SK-N-SH (cell line): ENCODE results near the gene ANKFN1.

Experiments used
- EP300 ChIP-seq, 2 experiments: IDR thresholded peaks; 2 replicates each; pipeline versions ENCODE4 v1.4.0 to v1.6.1; 2012; ENCODE audit warnings: borderline replicate concordance in 1 of 2, low read depth in 1 of 2, low read length in 1 of 2
- EZH2phosphoT487 ChIP-seq: fragments of 200-600 bp; sonication (generic); IDR thresholded peaks from 2 replicates; pipeline ENCODE4 v1.6.1; 2017; ENCODE audit warnings: low read depth, mixed run types, mild to moderate bottlenecking, antibody characterized with exemption, moderate library complexity, borderline replicate concordance
- JUND ChIP-seq: IDR thresholded peaks from 2 replicates; pipeline ENCODE4 v1.4.0; 2012
- POLR2AphosphoS5 ChIP-seq: IDR thresholded peaks from 2 replicates; pipeline ENCODE4 v1.6.1; 2012; ENCODE audit warnings: low read depth, low read length
- SMC3 ChIP-seq: IDR thresholded peaks from 2 replicates; pipeline ENCODE4 v1.6.1; 2012; ENCODE audit warnings: low read depth, low read length, improper control_type of control experiment
- TAF1 ChIP-seq: IDR thresholded peaks from 2 replicates; pipeline ENCODE4 v1.6.1; 2012; ENCODE audit warnings: low read depth, mild to moderate bottlenecking, low read length, moderate library complexity, borderline replicate concordance
- TF ChIP-seq, protein P1 (sequence below): fragments of 200-600 bp; sonication (generic); IDR thresholded peaks from 2 replicates; pipeline ENCODE4 v1.6.1; 2017; ENCODE audit warnings: antibody characterized with exemption, mild to moderate bottlenecking, moderate library complexity
- TF ChIP-seq, protein P2 (sequence below): IDR thresholded peaks from 2 replicates; pipeline ENCODE4 v1.6.1; 2012; ENCODE audit warnings: mild to moderate bottlenecking, low read depth, low read length, moderate library complexity
- TF ChIP-seq, protein P3 (sequence below): fragments of 150-350 bp; IDR thresholded peaks from 2 replicates; pipeline ENCODE4 v1.6.1; 2017; ENCODE audit warnings: antibody characterized with exemption, low read length, low read depth, borderline replicate concordance
- TF ChIP-seq, protein P4 (sequence below): IDR thresholded peaks from 2 replicates; pipeline ENCODE4 v1.4.0; 2012; ENCODE audit warnings: low read depth, borderline replicate concordance

DNA sequence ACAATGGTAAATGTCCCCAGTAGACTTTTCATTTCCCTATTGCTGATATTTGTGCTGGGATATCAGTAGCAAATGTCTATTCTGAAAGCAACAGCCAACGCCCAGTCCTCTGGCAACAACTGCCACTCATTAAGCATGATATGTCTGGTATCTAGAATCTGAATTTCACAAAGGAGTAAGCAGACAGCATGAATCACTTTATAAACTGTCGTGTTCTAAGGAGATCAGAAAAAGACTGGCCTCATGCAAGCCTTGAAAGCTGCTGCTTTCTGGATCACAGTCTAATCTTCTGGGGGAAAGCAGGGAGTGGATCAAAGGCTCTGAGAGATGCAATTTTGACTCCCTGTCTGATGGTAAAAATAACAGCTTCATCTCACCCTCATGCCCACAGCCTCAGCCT lies 287.1 kb downstream of the ANKFN1 start:
- TF ChIP-seq, protein P1, sequence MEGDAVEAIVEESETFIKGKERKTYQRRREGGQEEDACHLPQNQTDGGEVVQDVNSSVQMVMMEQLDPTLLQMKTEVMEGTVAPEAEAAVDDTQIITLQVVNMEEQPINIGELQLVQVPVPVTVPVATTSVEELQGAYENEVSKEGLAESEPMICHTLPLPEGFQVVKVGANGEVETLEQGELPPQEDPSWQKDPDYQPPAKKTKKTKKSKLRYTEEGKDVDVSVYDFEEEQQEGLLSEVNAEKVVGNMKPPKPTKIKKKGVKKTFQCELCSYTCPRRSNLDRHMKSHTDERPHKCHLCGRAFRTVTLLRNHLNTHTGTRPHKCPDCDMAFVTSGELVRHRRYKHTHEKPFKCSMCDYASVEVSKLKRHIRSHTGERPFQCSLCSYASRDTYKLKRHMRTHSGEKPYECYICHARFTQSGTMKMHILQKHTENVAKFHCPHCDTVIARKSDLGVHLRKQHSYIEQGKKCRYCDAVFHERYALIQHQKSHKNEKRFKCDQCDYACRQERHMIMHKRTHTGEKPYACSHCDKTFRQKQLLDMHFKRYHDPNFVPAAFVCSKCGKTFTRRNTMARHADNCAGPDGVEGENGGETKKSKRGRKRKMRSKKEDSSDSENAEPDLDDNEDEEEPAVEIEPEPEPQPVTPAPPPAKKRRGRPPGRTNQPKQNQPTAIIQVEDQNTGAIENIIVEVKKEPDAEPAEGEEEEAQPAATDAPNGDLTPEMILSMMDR, result no peak
- TF ChIP-seq POLR2AphosphoS5, result no peak
- TF ChIP-seq, protein P2, sequence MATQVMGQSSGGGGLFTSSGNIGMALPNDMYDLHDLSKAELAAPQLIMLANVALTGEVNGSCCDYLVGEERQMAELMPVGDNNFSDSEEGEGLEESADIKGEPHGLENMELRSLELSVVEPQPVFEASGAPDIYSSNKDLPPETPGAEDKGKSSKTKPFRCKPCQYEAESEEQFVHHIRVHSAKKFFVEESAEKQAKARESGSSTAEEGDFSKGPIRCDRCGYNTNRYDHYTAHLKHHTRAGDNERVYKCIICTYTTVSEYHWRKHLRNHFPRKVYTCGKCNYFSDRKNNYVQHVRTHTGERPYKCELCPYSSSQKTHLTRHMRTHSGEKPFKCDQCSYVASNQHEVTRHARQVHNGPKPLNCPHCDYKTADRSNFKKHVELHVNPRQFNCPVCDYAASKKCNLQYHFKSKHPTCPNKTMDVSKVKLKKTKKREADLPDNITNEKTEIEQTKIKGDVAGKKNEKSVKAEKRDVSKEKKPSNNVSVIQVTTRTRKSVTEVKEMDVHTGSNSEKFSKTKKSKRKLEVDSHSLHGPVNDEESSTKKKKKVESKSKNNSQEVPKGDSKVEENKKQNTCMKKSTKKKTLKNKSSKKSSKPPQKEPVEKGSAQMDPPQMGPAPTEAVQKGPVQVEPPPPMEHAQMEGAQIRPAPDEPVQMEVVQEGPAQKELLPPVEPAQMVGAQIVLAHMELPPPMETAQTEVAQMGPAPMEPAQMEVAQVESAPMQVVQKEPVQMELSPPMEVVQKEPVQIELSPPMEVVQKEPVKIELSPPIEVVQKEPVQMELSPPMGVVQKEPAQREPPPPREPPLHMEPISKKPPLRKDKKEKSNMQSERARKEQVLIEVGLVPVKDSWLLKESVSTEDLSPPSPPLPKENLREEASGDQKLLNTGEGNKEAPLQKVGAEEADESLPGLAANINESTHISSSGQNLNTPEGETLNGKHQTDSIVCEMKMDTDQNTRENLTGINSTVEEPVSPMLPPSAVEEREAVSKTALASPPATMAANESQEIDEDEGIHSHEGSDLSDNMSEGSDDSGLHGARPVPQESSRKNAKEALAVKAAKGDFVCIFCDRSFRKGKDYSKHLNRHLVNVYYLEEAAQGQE, result no peak
- TF ChIP-seq EP300 (IDR thresholded peaks at IDR 0.05; ENCODE audit: borderline replicate concordance in 1 of 2, low read depth in 1 of 2, low read length in 1 of 2), result no peak
- TF ChIP-seq JUND, result no peak
- no peak for TF ChIP-seq SMC3
- TF ChIP-seq TAF1, result no peak
- TF ChIP-seq, protein P3, sequence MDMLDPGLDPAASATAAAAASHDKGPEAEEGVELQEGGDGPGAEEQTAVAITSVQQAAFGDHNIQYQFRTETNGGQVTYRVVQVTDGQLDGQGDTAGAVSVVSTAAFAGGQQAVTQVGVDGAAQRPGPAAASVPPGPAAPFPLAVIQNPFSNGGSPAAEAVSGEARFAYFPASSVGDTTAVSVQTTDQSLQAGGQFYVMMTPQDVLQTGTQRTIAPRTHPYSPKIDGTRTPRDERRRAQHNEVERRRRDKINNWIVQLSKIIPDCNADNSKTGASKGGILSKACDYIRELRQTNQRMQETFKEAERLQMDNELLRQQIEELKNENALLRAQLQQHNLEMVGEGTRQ, result no peak
- TF ChIP-seq, protein P4, sequence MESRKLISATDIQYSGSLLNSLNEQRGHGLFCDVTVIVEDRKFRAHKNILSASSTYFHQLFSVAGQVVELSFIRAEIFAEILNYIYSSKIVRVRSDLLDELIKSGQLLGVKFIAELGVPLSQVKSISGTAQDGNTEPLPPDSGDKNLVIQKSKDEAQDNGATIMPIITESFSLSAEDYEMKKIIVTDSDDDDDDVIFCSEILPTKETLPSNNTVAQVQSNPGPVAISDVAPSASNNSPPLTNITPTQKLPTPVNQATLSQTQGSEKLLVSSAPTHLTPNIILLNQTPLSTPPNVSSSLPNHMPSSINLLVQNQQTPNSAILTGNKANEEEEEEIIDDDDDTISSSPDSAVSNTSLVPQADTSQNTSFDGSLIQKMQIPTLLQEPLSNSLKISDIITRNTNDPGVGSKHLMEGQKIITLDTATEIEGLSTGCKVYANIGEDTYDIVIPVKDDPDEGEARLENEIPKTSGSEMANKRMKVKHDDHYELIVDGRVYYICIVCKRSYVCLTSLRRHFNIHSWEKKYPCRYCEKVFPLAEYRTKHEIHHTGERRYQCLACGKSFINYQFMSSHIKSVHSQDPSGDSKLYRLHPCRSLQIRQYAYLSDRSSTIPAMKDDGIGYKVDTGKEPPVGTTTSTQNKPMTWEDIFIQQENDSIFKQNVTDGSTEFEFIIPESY, result no peak
- no peak for TF ChIP-seq EZH2phosphoT487
